ENCODE results near the gene NSD1. TPM values are rescaled to one million over a fixed set of nuclear protein-coding genes. Genes with fewer than 3 reads are reported as not detected.

NSD1 gene
- total and polyA plus RNA-seq, 2 of the 4 experiments (the other 2 are of a cell fraction): 7.7 to 31.0 TPM

GRCh38 chr5:177311392-177311722 lies 177.8 kb downstream of the NSD1 start:
- H3K36me3 ChIP-seq (ENCODE audit: control insufficient read depth, insufficient read depth, low read length): peaks cover 10% of the 10 kb centered on the region
- H3K23ac ChIP-seq (ENCODE audit: low read depth, low read length): 0 out of 2 replicates have a peak overlapping the region, but pooled peaks have one; percentile 33
- H2BK15ac ChIP-seq (ENCODE audit: low read depth, low read length): no peak overlapping the region
- BruUV-seq (replicated peaks): no TSS peak
- 0% methylated on average over 2 of the region's 23 CpGs; no CpG with 5 or more reads in 1 of the 2 experiments for WGBS, 2 experiments (ENCODE audit: extremely low coverage in 2 of 2, insufficient read length in 1 of 2)
- no peak for DNase-seq
- peak overlapping the region; percentile 73 for H3K4me2 ChIP-seq (ENCODE audit: low read depth, low read length)
- peak overlapping the region in 1 of 2 experiments; percentile 66; a peak in 1 of 4 replicates for H4K8ac ChIP-seq (ENCODE audit: low read depth in 2 of 2, low read length in 2 of 2)
- no peak overlapping the region for H4K5ac ChIP-seq (ENCODE audit: low read depth, low read length)
- peak overlapping the region; percentile 77 for H2AFZ ChIP-seq (replicated peaks; ENCODE audit: low read length, poor library complexity)
- intact Hi-C loops (cut with micrococcal nuclease): loop anchor here (2.0 kb wide), 2 partner anchors 145 to 189 kb away; no protein-coding TSS in a partner anchor
- in situ Hi-C loops (cut with MboI; ENCODE audit: low sequenced_read_pairs): loop anchor here (5.0 kb wide), 1 partner anchor 136 kb away; the partner anchor contains the start of gene PRR7
- H3K56ac ChIP-seq (ENCODE audit: extremely low read depth, insufficient read depth, low read length): peak overlapping the region; percentile 19; the same call in 1 of the 2 replicates
- H3K4me1 ChIP-seq (ENCODE audit: control insufficient read depth, insufficient read depth, low read length): peaks cover 7% of the 10 kb centered on the region; the same call in 1 of the 2 replicates
- H3K4ac ChIP-seq (ENCODE audit: low read depth, low read length): peak overlapping the region; percentile 32; the same call in 1 of the 2 replicates
- ChIA-PET POLR2A (ENCODE audit: unreplicated experiment) (no interaction called here), CTCF (no interaction called here)
- no peaks in the 10 kb centered on the region for H3K9me3 ChIP-seq (ENCODE audit: control insufficient read depth, insufficient read depth, low read length)
- no peak overlapping the region for H3K18ac ChIP-seq (ENCODE audit: low read depth, low read length)
- H2BK20ac ChIP-seq (ENCODE audit: low read depth, low read length): no peak overlapping the region
- H3K9ac ChIP-seq (ENCODE audit: low read depth, low read length): peak overlapping the region; percentile 42; the same call in 1 of the 2 replicates
- TF ChIP-seq BHLHE40 (IDR thresholded peaks at IDR 0.05; ENCODE audit: low read depth, low read length) (no peak), SMC3 (IDR thresholded peaks at IDR 0.05; ENCODE audit: low read depth, low read length) (no peak), ELK1 (IDR thresholded peaks at IDR 0.05; ENCODE audit: borderline replicate concordance, low read depth, low read length) (no peak), RFX5 (IDR thresholded peaks at IDR 0.05; ENCODE audit: low read depth, low read length) (no peak)
- H3K9me1 ChIP-seq (ENCODE audit: insufficient read depth, low read length): 0 out of 2 replicates have a peak, but pooled peaks cover 2% of the 10 kb centered on the region
- H2AK5ac ChIP-seq (ENCODE audit: low read depth, low read length): peak overlapping the region; percentile 71; the same call in 1 of the 2 replicates
- dilution Hi-C loops (cut with HindIII; ENCODE audit: low sequenced_read_pairs, unreplicated experiment): no loop called here
- peaks cover 9 to 53% of the 10 kb centered on the region in 2 experiments; a peak in 3 of 4 replicates for H3K79me1 ChIP-seq (ENCODE audit: low read depth in 1 of 2, low read length in 2 of 2)
- peak overlapping the region; percentile 99 for H2AK9ac ChIP-seq (replicated peaks; ENCODE audit: low read depth, low read length, poor library complexity)
- peak overlapping the region; percentile 44 for H3K4me3 ChIP-seq (ENCODE audit: insufficient read depth, low read depth, low read length)
- no peak overlapping the region for H2BK120ac ChIP-seq (ENCODE audit: low read depth, low read length)
- H3K14ac ChIP-seq (replicated peaks; ENCODE audit: low read depth, low read length): no peak overlapping the region
- no peak overlapping the region for H2BK5ac ChIP-seq (ENCODE audit: low read depth, low read length, poor library complexity, severe bottlenecking)
- H3K27ac ChIP-seq (ENCODE audit: insufficient read depth, low read length): peak overlapping the region; percentile 9; the same call in 1 of the 2 replicates
- no peak overlapping the region for H4K91ac ChIP-seq (ENCODE audit: insufficient read depth, low read depth, low read length)
- H3K27me3 ChIP-seq (ENCODE audit: control insufficient read depth, insufficient read depth, low read length): no peaks in the 10 kb centered on the region
- peak; percentile 18 for ATAC-seq (ENCODE audit: low read depth)
- peaks cover 29% of the 10 kb centered on the region for H4K20me1 ChIP-seq (ENCODE audit: insufficient read depth, low read length)

Measured in IMR-90 (cell line).